ENCODE data around the gene KIF1A. TPM values are rescaled to one million over a fixed set of nuclear protein-coding genes. Genes with fewer than 3 reads are reported as not detected.

The KIF1A gene
- total and polyA plus RNA-seq, 2 donors from 2014 or later = 0.54 to 0.58 TPM

DNA sequence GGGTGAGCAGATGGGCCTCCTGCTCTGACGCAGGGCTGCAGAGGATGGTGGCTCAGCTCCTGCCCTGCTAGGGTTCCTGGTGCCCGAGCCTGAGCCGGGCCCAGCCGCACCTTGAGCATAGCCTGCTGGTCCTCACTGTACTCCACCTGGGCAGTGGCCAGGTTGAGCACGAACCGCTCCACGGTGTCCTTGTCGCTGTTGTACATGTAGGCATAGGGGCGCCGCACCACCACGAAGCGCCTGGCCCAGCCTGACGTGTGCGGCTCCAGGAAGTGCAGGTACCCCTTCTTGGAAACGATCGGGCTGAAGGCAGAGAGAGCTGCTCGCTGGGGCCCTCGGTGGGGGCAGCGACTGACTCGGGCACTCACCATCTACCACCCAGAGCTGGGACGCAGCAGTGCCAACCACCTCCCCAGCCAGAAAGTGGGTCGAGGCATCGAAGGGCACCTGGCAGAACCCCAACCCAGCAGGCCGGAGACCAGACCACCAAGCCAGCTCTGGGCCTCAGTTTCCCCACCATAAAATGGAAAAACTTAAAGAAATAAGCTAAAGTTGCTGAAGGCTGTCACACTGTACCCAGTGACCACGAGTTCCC is 101.0 kb downstream of the KIF1A start:
- TF ChIP-seq, protein P1, sequence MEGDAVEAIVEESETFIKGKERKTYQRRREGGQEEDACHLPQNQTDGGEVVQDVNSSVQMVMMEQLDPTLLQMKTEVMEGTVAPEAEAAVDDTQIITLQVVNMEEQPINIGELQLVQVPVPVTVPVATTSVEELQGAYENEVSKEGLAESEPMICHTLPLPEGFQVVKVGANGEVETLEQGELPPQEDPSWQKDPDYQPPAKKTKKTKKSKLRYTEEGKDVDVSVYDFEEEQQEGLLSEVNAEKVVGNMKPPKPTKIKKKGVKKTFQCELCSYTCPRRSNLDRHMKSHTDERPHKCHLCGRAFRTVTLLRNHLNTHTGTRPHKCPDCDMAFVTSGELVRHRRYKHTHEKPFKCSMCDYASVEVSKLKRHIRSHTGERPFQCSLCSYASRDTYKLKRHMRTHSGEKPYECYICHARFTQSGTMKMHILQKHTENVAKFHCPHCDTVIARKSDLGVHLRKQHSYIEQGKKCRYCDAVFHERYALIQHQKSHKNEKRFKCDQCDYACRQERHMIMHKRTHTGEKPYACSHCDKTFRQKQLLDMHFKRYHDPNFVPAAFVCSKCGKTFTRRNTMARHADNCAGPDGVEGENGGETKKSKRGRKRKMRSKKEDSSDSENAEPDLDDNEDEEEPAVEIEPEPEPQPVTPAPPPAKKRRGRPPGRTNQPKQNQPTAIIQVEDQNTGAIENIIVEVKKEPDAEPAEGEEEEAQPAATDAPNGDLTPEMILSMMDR (IDR thresholded peaks at IDR 0.05; ENCODE audit: borderline replicate concordance, extremely low read depth, insufficient read depth) = no peak
- no peak overlapping the region for H3K9ac ChIP-seq (ENCODE audit: low read length in 3 of 3)
- intact Hi-C loops (cut with DNase I) = no loop called here
- H3K4me1 ChIP-seq (ENCODE audit: control insufficient read depth in 2 of 3, insufficient read depth in 2 of 3, low read depth in 1 of 3, low read length in 3 of 3) = no peaks in the 10 kb centered on the region
- no peaks in the 10 kb centered on the region for H3K9me3 ChIP-seq (ENCODE audit: control insufficient read depth in 2 of 3, insufficient read depth in 1 of 3, low read length in 3 of 3)
- FAIRE-seq (no peak), DNase-seq (no peak)
- no peaks in the 10 kb centered on the region for H3K27me3 ChIP-seq (ENCODE audit: control insufficient read depth, insufficient read depth, low read length)
- H3K27ac ChIP-seq (ENCODE audit: low read depth in 2 of 2, low read length in 2 of 2) = no peak overlapping the region
- no peak overlapping the region for H3K4me3 ChIP-seq (ENCODE audit: low read length in 3 of 3)
- H3K36me3 ChIP-seq (ENCODE audit: control insufficient read depth in 2 of 3, insufficient read depth in 3 of 3, low read length in 3 of 3) = no peaks in the 10 kb centered on the region

DNA sequence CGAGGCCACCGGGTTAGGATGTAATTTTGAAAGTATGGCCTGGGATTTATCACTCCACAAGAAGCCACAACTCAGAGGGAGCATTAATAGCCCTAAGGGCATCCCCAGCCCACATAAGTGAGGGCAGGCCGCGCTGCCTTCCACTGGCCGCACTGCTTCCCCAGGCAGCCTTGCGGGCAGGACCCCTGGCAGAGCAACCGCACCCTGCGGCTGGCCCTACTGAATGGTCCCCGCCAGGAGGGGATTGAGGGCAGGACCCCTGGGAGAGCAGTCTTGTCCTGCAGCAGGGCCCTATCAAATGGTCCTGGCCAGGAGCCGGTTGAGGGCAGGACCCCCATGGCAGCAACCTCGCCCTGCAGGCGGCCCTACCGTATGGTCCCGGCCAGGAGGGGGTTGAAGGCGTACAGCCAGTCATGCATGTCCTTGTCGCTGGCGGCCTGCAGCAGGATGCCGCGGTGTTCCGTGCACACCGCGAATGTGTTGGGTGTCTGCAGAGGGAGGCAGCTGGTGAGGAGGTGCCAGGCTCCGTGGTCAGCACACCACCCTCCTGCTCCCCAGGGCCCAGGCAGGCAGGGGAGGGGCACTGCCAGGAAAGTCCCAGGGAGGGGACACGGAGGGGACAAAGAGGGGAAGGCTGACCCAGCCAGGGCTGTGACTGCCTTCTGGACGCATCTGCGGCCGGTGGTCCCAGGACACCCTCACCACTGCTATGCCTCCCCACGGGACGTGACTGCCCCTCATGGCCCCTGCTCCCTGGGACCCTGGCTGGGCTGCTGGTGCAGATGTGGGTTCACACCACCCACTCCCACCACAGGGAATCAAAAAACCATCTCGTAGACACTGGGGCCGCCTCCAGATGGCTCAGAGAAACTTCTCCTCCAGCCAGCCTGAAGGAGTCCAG is 102.1 kb downstream of the KIF1A start:
- intact Hi-C loops (cut with DNase I) = no loop called here
- Histone ChIP-seq H3K4me1 (ENCODE audit: control insufficient read depth in 2 of 3, insufficient read depth in 2 of 3, low read depth in 1 of 3, low read length in 3 of 3) (no peaks in the 10 kb centered on the region), H3K36me3 (ENCODE audit: control insufficient read depth in 2 of 3, insufficient read depth in 3 of 3, low read length in 3 of 3) (no peaks in the 10 kb centered on the region), H3K9ac (ENCODE audit: low read length in 3 of 3) (no peak overlapping the region), H3K9me3 (ENCODE audit: control insufficient read depth in 2 of 3, insufficient read depth in 1 of 3, low read length in 3 of 3) (no peaks in the 10 kb centered on the region), H3K27ac (ENCODE audit: low read depth in 2 of 2, low read length in 2 of 2) (no peak overlapping the region), H3K4me3 (ENCODE audit: low read length in 3 of 3) (no peak overlapping the region), H3K27me3 (ENCODE audit: control insufficient read depth, insufficient read depth, low read length) (no peaks in the 10 kb centered on the region)
- DNase-seq (peak in 1 of 5 donors; percentile 58), FAIRE-seq (no peak)
- TF ChIP-seq, protein P1 (IDR thresholded peaks at IDR 0.05; ENCODE audit: borderline replicate concordance, extremely low read depth, insufficient read depth) = no peak

DNA sequence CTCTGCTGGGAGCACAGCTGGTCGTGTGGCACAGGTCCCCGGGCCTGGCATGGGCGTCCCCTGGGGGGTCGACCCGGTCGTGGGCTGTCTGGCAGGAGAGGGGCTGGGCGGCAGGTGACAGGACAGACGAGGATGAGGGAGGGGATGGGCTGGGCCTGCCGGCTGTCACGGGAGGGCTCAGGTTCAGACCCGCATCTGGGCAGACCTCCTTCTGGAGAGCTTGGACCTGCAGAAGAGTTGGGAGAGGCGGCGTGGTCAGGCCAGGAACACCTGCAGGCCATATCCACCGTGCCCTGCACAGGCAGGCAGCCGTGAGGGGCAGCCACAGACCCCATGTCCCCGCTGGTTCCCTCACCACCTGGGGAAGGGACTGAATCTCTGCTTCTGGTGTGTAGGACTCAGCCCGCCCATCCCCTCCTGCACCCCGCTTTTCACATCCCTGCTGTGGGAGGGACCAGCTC is 102.8 kb downstream of the KIF1A start:
- TF ChIP-seq, protein P1 (IDR thresholded peaks at IDR 0.05; ENCODE audit: borderline replicate concordance, extremely low read depth, insufficient read depth) = no peak
- H3K27me3 ChIP-seq (ENCODE audit: control insufficient read depth, insufficient read depth, low read length) = no peaks in the 10 kb centered on the region
- H3K9me3 ChIP-seq (ENCODE audit: control insufficient read depth in 2 of 3, insufficient read depth in 1 of 3, low read length in 3 of 3) = no peaks in the 10 kb centered on the region
- no peak overlapping the region for H3K27ac ChIP-seq (ENCODE audit: low read depth in 2 of 2, low read length in 2 of 2)
- FAIRE-seq (no peak), DNase-seq (peak in 1 of 5 donors; percentile 70)
- H3K4me3 ChIP-seq (ENCODE audit: low read length in 3 of 3) = no peak overlapping the region
- H3K36me3 ChIP-seq (ENCODE audit: control insufficient read depth in 2 of 3, insufficient read depth in 3 of 3, low read length in 3 of 3) = no peaks in the 10 kb centered on the region
- no peaks in the 10 kb centered on the region for H3K4me1 ChIP-seq (ENCODE audit: control insufficient read depth in 2 of 3, insufficient read depth in 2 of 3, low read depth in 1 of 3, low read length in 3 of 3)
- intact Hi-C loops (cut with DNase I) = no loop called here
- H3K9ac ChIP-seq (ENCODE audit: low read length in 3 of 3) = no peak overlapping the region
